IMR-90 (cell line): Measurements from ENCODE around the gene EPAS1. TPM values are rescaled to one million over a fixed set of nuclear protein-coding genes. Genes with fewer than 3 reads are reported as not detected.

Experiments used
- ATAC-seq: fragments of 200-7000 bp; cut with Tn5 transposase; 2 replicates; pipeline ENCODE4 v1.9.1; 2020; ENCODE audit warnings: low read depth, mild to moderate bottlenecking, moderate library complexity
- BruUV-seq: library from RNA; stranded (reverse); fragments of 400-500 nt; replicated peaks from 2 replicates; lab custom pipeline; 2021; lab: Mats Ljungman, UMichigan
- CTCF ChIA-PET: fragments of 300-600 bp; formaldehyde crosslinking; extraction: SDS; loops from one replicate; lab custom pipeline; 2021; ENCODE audit warnings: antibody characterized with exemption; lab: Yijun Ruan, JAX
- POLR2A ChIA-PET: fragments of 300-600 bp; sonication (Branson Sonifier 250); formaldehyde crosslinking; loops from one replicate; lab custom pipeline; 2022; ENCODE audit warnings: antibody characterized with exemption; ENCODE audit not compliant: unreplicated experiment; lab: Charles Lee
- DNase-seq: peaks from one replicate; pipeline ENCODE4 v3.0.0; 2013
- H2AFZ ChIP-seq: replicated peaks from 2 replicates; pipeline ENCODE3; 2013; ENCODE audit warnings: low read length, mild to moderate bottlenecking; ENCODE audit not compliant: poor library complexity
- H2AK5ac ChIP-seq: 2 replicates; pipeline ENCODE4 v1.6.1; 2013; ENCODE audit warnings: low read depth, low read length, inconsistent platforms
- H2AK9ac ChIP-seq: replicated peaks from 2 replicates; pipeline ENCODE3; 2013; ENCODE audit warnings: mild to moderate bottlenecking, low read depth, low read length, moderate library complexity; ENCODE audit not compliant: poor library complexity
- H2BK120ac ChIP-seq: 2 replicates; pipeline ENCODE4 v1.6.1; 2013; ENCODE audit warnings: low read depth, low read length, inconsistent platforms
- H2BK15ac ChIP-seq: 3 replicates; pipeline ENCODE4 v1.6.1; 2013; ENCODE audit warnings: low read depth, low read length, inconsistent platforms
- H2BK20ac ChIP-seq: 2 replicates; pipeline ENCODE4 v1.6.1; 2013; ENCODE audit warnings: low read depth, mild to moderate bottlenecking, inconsistent platforms, low read length, moderate library complexity
- H2BK5ac ChIP-seq: 2 replicates; pipeline ENCODE4 v1.6.1; 2013; ENCODE audit warnings: mild to moderate bottlenecking, low read depth, low read length, inconsistent platforms; ENCODE audit not compliant: poor library complexity, severe bottlenecking
- H3K14ac ChIP-seq: replicated peaks from 2 replicates; pipeline ENCODE4 v1.6.1; 2013; ENCODE audit warnings: low read depth, low read length, inconsistent platforms
- H3K18ac ChIP-seq: 2 replicates; pipeline ENCODE4 v1.6.1; 2013; ENCODE audit warnings: low read depth, low read length, control low read depth
- H3K23ac ChIP-seq: 2 replicates; pipeline ENCODE4 v1.6.1; 2013; ENCODE audit warnings: low read depth, low read length, inconsistent platforms
- H3K27ac ChIP-seq: 2 replicates; pipeline ENCODE4 v1.5.1; 2013; ENCODE audit warnings: mild to moderate bottlenecking, control low read depth, low read length; ENCODE audit not compliant: insufficient read depth
- H3K27me3 ChIP-seq: 2 replicates; pipeline ENCODE4 v1.6.1; 2013; ENCODE audit warnings: low read length; ENCODE audit not compliant: control insufficient read depth, insufficient read depth
- H3K36me3 ChIP-seq: 2 replicates; pipeline ENCODE4 v1.6.1; 2013; ENCODE audit warnings: low read length, mixed read lengths; ENCODE audit not compliant: control insufficient read depth, insufficient read depth
- H3K4ac ChIP-seq: 2 replicates; pipeline ENCODE4 v1.6.1; 2013; ENCODE audit warnings: low read depth, low read length, inconsistent platforms
- H3K4me1 ChIP-seq: 2 replicates; pipeline ENCODE4 v1.6.1; 2013; ENCODE audit warnings: low read length, mixed read lengths; ENCODE audit not compliant: control insufficient read depth, insufficient read depth
- H3K4me2 ChIP-seq: 2 replicates; pipeline ENCODE4 v1.6.1; 2013; ENCODE audit warnings: low read depth, mild to moderate bottlenecking, control low read depth, low read length, moderate library complexity
- H3K4me3 ChIP-seq: 2 replicates; pipeline ENCODE4 v1.5.1; 2013; ENCODE audit warnings: low read depth, mild to moderate bottlenecking, control low read depth, low read length, moderate library complexity; ENCODE audit not compliant: insufficient read depth
- H3K56ac ChIP-seq: 2 replicates; pipeline ENCODE4 v1.6.1; 2013; ENCODE audit warnings: low read length, inconsistent platforms; ENCODE audit not compliant: insufficient read depth; ENCODE audit errors: extremely low read depth
- H3K79me1 ChIP-seq, 2 experiments: 2 replicates each; pipeline ENCODE4 v1.6.1; 2013; ENCODE audit warnings: low read length in 2 of 2, inconsistent platforms in 1 of 2, low read depth in 1 of 2
- H3K9ac ChIP-seq: 2 replicates; pipeline ENCODE4 v1.6.1; 2013; ENCODE audit warnings: low read depth, low read length, control low read depth
- H3K9me1 ChIP-seq: 2 replicates; pipeline ENCODE4 v1.6.1; 2013; ENCODE audit warnings: low read length, inconsistent platforms; ENCODE audit not compliant: insufficient read depth
- H3K9me3 ChIP-seq: 2 replicates; pipeline ENCODE4 v1.6.1; 2013; ENCODE audit warnings: low read length; ENCODE audit not compliant: control insufficient read depth, insufficient read depth
- H4K20me1 ChIP-seq: 2 replicates; pipeline ENCODE4 v1.6.1; 2013; ENCODE audit warnings: low read length, inconsistent platforms; ENCODE audit not compliant: insufficient read depth
- H4K5ac ChIP-seq: 2 replicates; pipeline ENCODE4 v1.6.1; 2013; ENCODE audit warnings: mild to moderate bottlenecking, low read depth, low read length, control low read depth
- H4K8ac ChIP-seq, 2 experiments: 2 replicates each; pipeline ENCODE4 v1.6.1; 2013; ENCODE audit warnings: low read depth in 2 of 2, low read length in 2 of 2, control low read depth in 1 of 2, inconsistent platforms in 1 of 2
- H4K91ac ChIP-seq: 2 replicates; pipeline ENCODE4 v1.6.1; 2013; ENCODE audit warnings: low read depth, low read length, inconsistent platforms; ENCODE audit not compliant: insufficient read depth
- BHLHE40 ChIP-seq: fragments of 150-350 bp; IDR thresholded peaks from 2 replicates; pipeline ENCODE4 v1.6.1; 2016; ENCODE audit warnings: mild to moderate bottlenecking, low read depth, low read length
- CEBPB ChIP-seq: IDR thresholded peaks from 2 replicates; pipeline ENCODE4 v1.6.1; 2012; ENCODE audit warnings: low read depth, low read length, improper control_type of control experiment
- CHD1 ChIP-seq: IDR thresholded peaks from 2 replicates; pipeline ENCODE4 v1.6.1; 2012; ENCODE audit warnings: low read depth, low read length, improper control_type of control experiment
- CTCF ChIP-seq: conservative IDR thresholded peaks from 2 replicates; pipeline ENCODE4 v1.5.1; 2012; ENCODE audit warnings: mild to moderate bottlenecking, low read depth, low read length, improper control_type of control experiment
- ELK1 ChIP-seq: fragments of 150-350 bp; IDR thresholded peaks from 2 replicates; pipeline ENCODE4 v1.6.1; 2016; ENCODE audit warnings: low read depth, mild to moderate bottlenecking, low read length, moderate library complexity, borderline replicate concordance
- FOS ChIP-seq: fragments of 150-350 bp; IDR thresholded peaks from 2 replicates; pipeline ENCODE4 v1.6.1; 2016; ENCODE audit warnings: low read depth, low read length
- MAFK ChIP-seq: IDR thresholded peaks from 2 replicates; pipeline ENCODE4 v1.6.1; 2012; ENCODE audit warnings: low read depth, low read length, improper control_type of control experiment
- MAZ ChIP-seq: IDR thresholded peaks from 2 replicates; pipeline ENCODE4 v1.6.1; 2012; ENCODE audit warnings: low read depth, mild to moderate bottlenecking, low read length, improper control_type of control experiment, moderate library complexity, borderline replicate concordance
- MXI1 ChIP-seq: IDR thresholded peaks from 2 replicates; pipeline ENCODE4 v1.6.1; 2012; ENCODE audit warnings: low read depth, mild to moderate bottlenecking, low read length, moderate library complexity, borderline replicate concordance
- NFE2L2 ChIP-seq: fragments of 150-350 bp; IDR thresholded peaks from 2 replicates; pipeline ENCODE4 v1.6.1; 2016; ENCODE audit warnings: low read depth, mild to moderate bottlenecking, low read length
- POLR2A ChIP-seq: IDR thresholded peaks from 2 replicates; pipeline ENCODE4 v1.6.1; 2012; ENCODE audit warnings: mild to moderate bottlenecking, low read depth, low read length
- RAD21 ChIP-seq: IDR thresholded peaks from 2 replicates; pipeline ENCODE4 v1.6.1; 2012; ENCODE audit warnings: low read length, improper control_type of control experiment
- RCOR1 ChIP-seq: IDR thresholded peaks from 2 replicates; pipeline ENCODE4 v1.6.1; 2012; ENCODE audit warnings: mild to moderate bottlenecking, low read length, improper control_type of control experiment; ENCODE audit not compliant: insufficient replicate concordance
- RFX5 ChIP-seq: IDR thresholded peaks from 2 replicates; pipeline ENCODE4 v1.8.0; 2012; ENCODE audit warnings: low read depth, mild to moderate bottlenecking, low read length, moderate library complexity
- SMC3 ChIP-seq: fragments of 150-350 bp; IDR thresholded peaks from 2 replicates; pipeline ENCODE4 v1.6.1; 2016; ENCODE audit warnings: low read depth, mild to moderate bottlenecking, antibody characterized with exemption, low read length, moderate library complexity
- USF2 ChIP-seq: fragments of 150-350 bp; IDR thresholded peaks from 2 replicates; pipeline ENCODE4 v1.6.1; 2017; ENCODE audit warnings: mild to moderate bottlenecking, antibody characterized with exemption, low read length, low read depth
- WGBS, 2 experiments: methylation state at CpG; one replicate each; pipeline versions ENCODE4 v1.1.5 to v1.1.7; 2013; ENCODE audit warnings: missing lambda C conversion rate in 2 of 2; ENCODE audit not compliant: insufficient read length in 1 of 2; ENCODE audit errors: extremely low coverage in 2 of 2; 5-methylcytosine and 5-hydroxymethylcytosine counted together
- dilution Hi-C: fragments of 300-500 bp; cut with HindIII; formaldehyde crosslinking; loops from one replicate; pipeline ENCODE4 v1.14.3; 2018; ENCODE audit warnings: low sequenced_read_pairs; ENCODE audit not compliant: unreplicated experiment
- in situ Hi-C: fragments of 300-500 bp; cut with MboI; formaldehyde crosslinking; loops from 3 replicates; pipeline ENCODE4 v1.14.3; 2019; ENCODE audit warnings: low sequenced_read_pairs, inconsistent platforms, mixed read lengths
- intact Hi-C: fragments of 100-400 bp; cut with micrococcal nuclease; formaldehyde crosslinking; loops from 2 replicates; pipeline ENCODE4 v1.10.0; 2022
- polyA plus RNA-seq, 3 experiments: library from polyadenylated mRNA; depleted of rRNA; stranded (reverse); fragments of >200 nt; gene quantifications; 2 replicates each; pipeline ENCODE4 v1.2.3, GENCODE V29; 2012; ENCODE audit warnings: low replicate concordance in 1 of 3
- total RNA-seq: library from RNA; depleted of rRNA; stranded (reverse); fragments of >200 nt; gene quantifications from 2 replicates; pipeline ENCODE4 v1.2.3, GENCODE V29; 2012

Gene EPAS1
- total and polyA plus RNA-seq, 2 of the 4 experiments (the other 2 are of a cell fraction): 40.7 to 120 TPM

GRCh38 chr2:46323730-46324129 is 26.5 kb downstream of the EPAS1 start:
- Histone ChIP-seq H3K4me1 (peaks cover 25% of the 10 kb centered on the region), H2BK120ac (no peak overlapping the region), H3K14ac (no peak overlapping the region), H2BK20ac (no peak overlapping the region), H3K9me1 (peaks cover 26% of the 10 kb centered on the region), H2AFZ (no peak overlapping the region), H3K23ac (no peak overlapping the region), H3K27me3 (no peaks in the 10 kb centered on the region), H4K8ac (no peak overlapping the region), H3K4me3 (no peak overlapping the region), H4K91ac (no peak overlapping the region), H3K4ac (no peak overlapping the region), H3K79me1 (peaks cover 49 to 85% of the 10 kb centered on the region in 2 experiments), H2BK5ac (no peak overlapping the region), H2BK15ac (no peak overlapping the region), H2AK5ac (no peak overlapping the region), H3K36me3 (peaks cover 3% of the 10 kb centered on the region; the same call in 1 of the 2 replicates), H3K9ac (no peak overlapping the region), H3K18ac (no peak overlapping the region), H3K27ac (no peak overlapping the region), H3K56ac (no peak overlapping the region), H3K9me3 (no peaks in the 10 kb centered on the region), H3K4me2 (no peak overlapping the region), H4K20me1 (peaks cover 97% of the 10 kb centered on the region), H2AK9ac (no peak overlapping the region), H4K5ac (no peak overlapping the region)
- ChIA-PET POLR2A (no interaction called here), CTCF (no interaction called here)
- in situ Hi-C loops (loop anchor here (25.0 kb wide), 1 partner anchor 686 kb away; no protein-coding TSS in a partner anchor), dilution Hi-C loops (no loop called here), intact Hi-C loops (no loop called here)
- no CpG with 5 or more reads among the region's 4 CpGs for WGBS, 2 experiments
- ATAC-seq: no peak
- no peak for DNase-seq
- TF ChIP-seq MXI1: no peak
- no peak for TF ChIP-seq RCOR1
- TF ChIP-seq ELK1: no peak
- no peak for TF ChIP-seq POLR2A
- no peak for TF ChIP-seq FOS
- no peak for TF ChIP-seq USF2
- TF ChIP-seq CEBPB: no peak
- TF ChIP-seq RAD21: no peak
- TF ChIP-seq NFE2L2: no peak
- TF ChIP-seq SMC3: no peak
- no peak for TF ChIP-seq MAFK
- TF ChIP-seq CTCF: no peak
- TF ChIP-seq CHD1: no peak
- TF ChIP-seq MAZ: no peak
- no peak for TF ChIP-seq BHLHE40
- no peak for TF ChIP-seq RFX5
- BruUV-seq: no TSS peak
